B cell (primary cell): ENCODE measurements around the gene UTP4. TPM values are rescaled to one million over a fixed set of nuclear protein-coding genes. Genes with fewer than 3 reads are reported as not detected.

ENCODE experiments used
- ATAC-seq: fragments of 200-7000 bp; cut with Tn5 transposase; one replicate; pipeline ENCODE4 v1.10.0; 2021; ENCODE audit warnings: low read depth, mild to moderate bottlenecking, moderate number of reproducible peaks, moderate library complexity
- CTCF ChIA-PET: fragments of 350-600 bp; sonication (Branson Sonifier 250); formaldehyde crosslinking; loops from one replicate; lab custom pipeline; 2021; ENCODE audit warnings: antibody characterized with exemption, inconsistent platforms; lab: Charles Lee
- POLR2A ChIA-PET: fragments of 350-600 bp; sonication (Branson Sonifier 250); formaldehyde crosslinking; loops from one replicate; lab custom pipeline; 2021; ENCODE audit warnings: antibody characterized with exemption; lab: Charles Lee
- DNase-seq: peaks from one replicate; pipeline ENCODE4 v3.0.0; 2013
- H2AFZ ChIP-seq: 2 replicates; pipeline ENCODE4 v1.6.1; 2012; ENCODE audit warnings: mild to moderate bottlenecking, low read depth, low read length; ENCODE audit not compliant: insufficient read depth, poor library complexity, severe bottlenecking
- H3K27ac ChIP-seq, 2 donors: 1 replicate in 1 of 2; 2 replicates in 1 of 2; pipeline ENCODE4 v1.5.1; 2012 to 2013; ENCODE audit warnings: low read length in 2 of 2, mild to moderate bottlenecking in 2 of 2, moderate library complexity in 1 of 2
- H3K27me3 ChIP-seq, 4 experiments: fragments of 200-600 bp in 1 of 4; sonication (generic) in 1 of 4; replicated peaks in 1 of 4; 1 replicate in 2 of 4; 2 replicates in 2 of 4; pipeline versions ENCODE4 v1.6.1 to v1.7.0; 2013 to 2016; ENCODE audit warnings: low read length in 3 of 4, mild to moderate bottlenecking in 2 of 4, mixed read lengths in 1 of 4, moderate library complexity in 1 of 4; ENCODE audit not compliant: insufficient read depth in 4 of 4, control insufficient read depth in 3 of 4; ENCODE audit errors: control extremely low read depth in 1 of 4
- H3K36me3 ChIP-seq, 2 experiments: replicated peaks in 1 of 2; 1 replicate in 1 of 2; 2 replicates in 1 of 2; pipeline versions ENCODE4 v1.6.1 to v1.7.1; 2013; ENCODE audit warnings: low read length in 1 of 2; ENCODE audit not compliant: insufficient read depth in 2 of 2, control insufficient read depth in 1 of 2; ENCODE audit errors: control extremely low read depth in 1 of 2, extremely low read depth in 1 of 2
- H3K4me1 ChIP-seq, 2 donors: fragments of 200-600 bp in 1 of 2; sonication (generic) in 1 of 2; 1 replicate in 1 of 2; 2 replicates in 1 of 2; pipeline versions ENCODE4 v1.5.1 to v1.6.1; 2013 to 2017; ENCODE audit warnings: low read length in 2 of 2; ENCODE audit not compliant: control insufficient read depth in 2 of 2, insufficient read depth in 2 of 2
- H3K4me2 ChIP-seq: replicated peaks from 2 replicates; pipeline ENCODE3; 2012; ENCODE audit warnings: mild to moderate bottlenecking, low read depth, low read length; ENCODE audit not compliant: poor library complexity, severe bottlenecking
- H3K4me3 ChIP-seq, 5 experiments: fragments of 200-600 bp in 1 of 5; sonication (generic) in 1 of 5; 1 replicate in 3 of 5; 2 replicates in 2 of 5; pipeline versions ENCODE4 v1.5.1 to v1.7.0; 2011 to 2016; ENCODE audit warnings: low read length in 4 of 5, mild to moderate bottlenecking in 4 of 5, low read depth in 2 of 5, control low read depth in 1 of 5, moderate library complexity in 1 of 5; ENCODE audit not compliant: insufficient read depth in 1 of 5; ENCODE audit errors: control extremely low read depth in 1 of 5, extremely low read depth in 1 of 5
- H3K79me2 ChIP-seq: fragments of 200-600 bp; sonication (generic); one replicate; pipeline ENCODE4 v1.6.0; 2016; ENCODE audit warnings: low read length; ENCODE audit not compliant: control insufficient read depth, insufficient read depth
- H3K9ac ChIP-seq: fragments of 200-600 bp; sonication (generic); 2 replicates; pipeline ENCODE4 v1.6.1; 2017; ENCODE audit warnings: mild to moderate bottlenecking, low read length, moderate library complexity
- H3K9me3 ChIP-seq, 3 donors: one replicate each; pipeline versions ENCODE4 v1.6.1 to v1.7.1; 2013; ENCODE audit warnings: low read length in 2 of 3; ENCODE audit not compliant: control insufficient read depth in 2 of 3, insufficient read depth in 1 of 3; ENCODE audit errors: control extremely low read depth in 1 of 3
- H4K20me1 ChIP-seq: 2 replicates; pipeline ENCODE4 v1.6.0; 2012; ENCODE audit warnings: mild to moderate bottlenecking, low read length; ENCODE audit not compliant: insufficient read depth, control insufficient read depth, poor library complexity, severe bottlenecking
- H3K27ac Mint-ChIP-seq: one replicate; pipeline ENCODE4 v1.8.0; 2021; ENCODE audit warnings: mixed read lengths
- H3K27me3 Mint-ChIP-seq: one replicate; pipeline ENCODE4 v1.8.0; 2021; ENCODE audit warnings: mixed read lengths
- H3K4me1 Mint-ChIP-seq: one replicate; pipeline ENCODE4 v1.8.0; 2021; ENCODE audit warnings: mixed read lengths
- H3K4me3 Mint-ChIP-seq: one replicate; pipeline ENCODE4 v1.8.0; 2021; ENCODE audit warnings: mixed read lengths
- H3K9me3 Mint-ChIP-seq: one replicate; pipeline ENCODE4 v1.8.0; 2022; ENCODE audit warnings: mixed read lengths; ENCODE audit not compliant: insufficient read depth
- CTCF ChIP-seq: fragments of 200-600 bp; IDR thresholded peaks from one replicate; pipeline ENCODE4 v1.8.0; 2022; ENCODE audit warnings: antibody characterized with exemption, mild to moderate bottlenecking
- EZH2 ChIP-seq: IDR thresholded peaks from 2 replicates; pipeline ENCODE4 v1.6.1; 2012; ENCODE audit warnings: borderline replicate concordance, low read depth, mild to moderate bottlenecking, moderate library complexity, low read length; ENCODE audit not compliant: insufficient read depth, poor library complexity, severe bottlenecking
- WGBS: methylation state at CpG from one replicate; pipeline ENCODE4 v1.1.5; 2013; ENCODE audit warnings: missing lambda C conversion rate; ENCODE audit not compliant: insufficient coverage; 5-methylcytosine and 5-hydroxymethylcytosine counted together
- intact Hi-C: fragments of 100-400 bp; cut with micrococcal nuclease; formaldehyde crosslinking; loops from one replicate; pipeline ENCODE4 v1.10.0; 2022
- polyA plus RNA-seq: library from polyadenylated mRNA; depleted of rRNA; stranded (reverse); fragments of >200 nt; gene quantifications from 2 replicates; pipeline ENCODE4 v1.2.3, GENCODE V29; 2012
- total RNA-seq, 2 donors: library from RNA; stranded (reverse); fragments of 120-200 nt in 1 of 2; gene quantifications; 1 replicate in 1 of 2; 2 replicates in 1 of 2; pipeline versions ENCODE4 v1.2.3 to v1.2.4, GENCODE V29; 2013 to 2022

Gene UTP4
- total and polyA plus RNA-seq, 2 donors (not counting 1 experiment from before 2014, with no cell fraction given): 24.3 to 30.1 TPM

GRCh38 chr16:69180011-69180338 lies 47.5 kb downstream of the UTP4 start:
- Histone ChIP-seq H3K4me2 (no peak overlapping the region), H3K9ac (no peak overlapping the region), H3K27ac (no peak overlapping the region), H3K27me3 (no peaks in the 10 kb centered on the region), H4K20me1 (no peaks in the 10 kb centered on the region), H2AFZ (no peak overlapping the region), H3K9me3 (no peaks in the 10 kb centered on the region), H3K79me2 (no peaks in the 10 kb centered on the region), H3K4me3 (no peak overlapping the region), H3K36me3 (no peaks in the 10 kb centered on the region), H3K4me1 (no peaks in the 10 kb centered on the region)
- POLR2A ChIA-PET: no interaction called here
- ATAC-seq: no peak
- H3K4me1 Mint-ChIP-seq: peaks cover 3% of the 10 kb centered on the region
- intact Hi-C loops: loop anchor here (10.0 kb wide), 1 partner anchor 385 kb away; the partner anchor contains the start of gene NFAT5
- no peak overlapping the region for H3K4me3 Mint-ChIP-seq
- no peaks in the 10 kb centered on the region for H3K9me3 Mint-ChIP-seq
- TF ChIP-seq EZH2: no peak
- TF ChIP-seq CTCF: no peak
- no peak for DNase-seq
- CTCF ChIA-PET: no interaction called here
- no peak overlapping the region for H3K27ac Mint-ChIP-seq
- no peaks in the 10 kb centered on the region for H3K27me3 Mint-ChIP-seq

GRCh38 chr16:69182730-69183416 lies 50.4 kb downstream of the UTP4 start:
- DNase-seq (no peak), ATAC-seq (no peak)
- no peak overlapping the region for H3K4me2 ChIP-seq
- H3K27me3 ChIP-seq: no peaks in the 10 kb centered on the region
- no peaks in the 10 kb centered on the region for H3K79me2 ChIP-seq
- no peak overlapping the region for H3K9ac ChIP-seq
- no peak overlapping the region for H3K4me3 ChIP-seq
- no peak overlapping the region for H2AFZ ChIP-seq
- WGBS: 48% methylated on average over 6 of the region's 10 CpGs
- H3K27ac ChIP-seq: no peak overlapping the region
- TF ChIP-seq EZH2 (no peak), CTCF (no peak)
- H3K27me3 Mint-ChIP-seq: no peaks in the 10 kb centered on the region
- H3K36me3 ChIP-seq: no peaks in the 10 kb centered on the region
- H3K9me3 ChIP-seq: no peaks in the 10 kb centered on the region
- H3K4me1 Mint-ChIP-seq: peaks cover 13% of the 10 kb centered on the region
- H3K27ac Mint-ChIP-seq: no peak overlapping the region
- ChIA-PET POLR2A (no interaction called here), CTCF (no interaction called here)
- H3K9me3 Mint-ChIP-seq: no peaks in the 10 kb centered on the region
- no peaks in the 10 kb centered on the region for H4K20me1 ChIP-seq
- H3K4me3 Mint-ChIP-seq: no peak overlapping the region
- intact Hi-C loops: loop anchor here (10.0 kb wide), 1 partner anchor 382 kb away; the partner anchor contains the start of gene NFAT5
- peaks cover 8 to 13% of the 10 kb centered on the region in 2 donors for H3K4me1 ChIP-seq
